GM20000 (cell line): ENCODE data around the gene MBNL2.
A peak's percentile ranks its signal among the peaks of the same experiment; 100 is the strongest.

Experiments
- DNase-seq: peaks from one replicate; pipeline ENCODE4 v3.0.0; 2012; ENCODE audit warnings: low spot score
- TF ChIP-seq, protein P1 (sequence below): IDR thresholded peaks from 2 replicates; pipeline ENCODE4 v1.5.1; 2012; ENCODE audit warnings: mild to moderate bottlenecking, control low read depth; ENCODE audit errors: extremely low read depth, missing control alignments

The MBNL2 gene

DNA sequence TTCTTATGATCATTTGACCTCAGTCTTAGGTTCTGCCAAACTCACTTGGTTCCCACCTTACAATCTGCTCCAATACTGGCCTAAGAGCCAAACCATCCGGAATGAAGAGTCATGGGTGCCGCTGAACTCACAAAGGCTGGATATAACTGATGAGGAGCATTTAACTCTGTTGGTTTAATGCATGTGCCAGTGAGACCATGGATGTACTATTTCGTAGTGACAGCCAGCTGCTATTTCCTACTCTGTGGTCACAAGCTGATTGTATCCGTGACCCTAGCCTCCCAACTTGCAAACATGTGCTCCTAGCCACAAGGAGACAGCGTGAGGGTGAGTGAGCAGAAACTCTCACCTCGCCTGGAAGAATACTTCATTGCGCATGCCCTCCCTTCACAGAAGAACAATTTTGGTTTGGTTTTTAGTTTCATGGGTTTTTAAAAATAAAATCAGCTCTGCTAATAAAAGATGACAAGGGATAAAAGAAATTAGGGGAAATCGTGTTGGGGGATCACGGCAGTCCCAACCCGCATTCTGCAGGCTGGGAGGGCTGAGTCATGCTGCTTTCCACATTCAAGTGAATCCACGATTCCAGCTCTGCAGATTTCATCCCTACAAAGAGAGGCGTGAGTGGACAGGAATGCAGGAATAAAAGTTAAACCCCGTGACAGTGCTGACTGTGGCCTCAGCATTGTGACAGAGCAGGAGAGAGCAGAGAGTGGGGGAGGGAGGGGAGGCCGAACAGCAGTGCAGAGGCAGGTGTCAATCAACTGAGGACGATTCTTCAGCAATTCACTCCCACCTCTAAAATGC is 145.1 kb downstream of the MBNL2 start:
- TF ChIP-seq, protein P1, sequence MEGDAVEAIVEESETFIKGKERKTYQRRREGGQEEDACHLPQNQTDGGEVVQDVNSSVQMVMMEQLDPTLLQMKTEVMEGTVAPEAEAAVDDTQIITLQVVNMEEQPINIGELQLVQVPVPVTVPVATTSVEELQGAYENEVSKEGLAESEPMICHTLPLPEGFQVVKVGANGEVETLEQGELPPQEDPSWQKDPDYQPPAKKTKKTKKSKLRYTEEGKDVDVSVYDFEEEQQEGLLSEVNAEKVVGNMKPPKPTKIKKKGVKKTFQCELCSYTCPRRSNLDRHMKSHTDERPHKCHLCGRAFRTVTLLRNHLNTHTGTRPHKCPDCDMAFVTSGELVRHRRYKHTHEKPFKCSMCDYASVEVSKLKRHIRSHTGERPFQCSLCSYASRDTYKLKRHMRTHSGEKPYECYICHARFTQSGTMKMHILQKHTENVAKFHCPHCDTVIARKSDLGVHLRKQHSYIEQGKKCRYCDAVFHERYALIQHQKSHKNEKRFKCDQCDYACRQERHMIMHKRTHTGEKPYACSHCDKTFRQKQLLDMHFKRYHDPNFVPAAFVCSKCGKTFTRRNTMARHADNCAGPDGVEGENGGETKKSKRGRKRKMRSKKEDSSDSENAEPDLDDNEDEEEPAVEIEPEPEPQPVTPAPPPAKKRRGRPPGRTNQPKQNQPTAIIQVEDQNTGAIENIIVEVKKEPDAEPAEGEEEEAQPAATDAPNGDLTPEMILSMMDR, result no peak
- no peak for DNase-seq

GRCh38 chr13:97369261-97369893 is 147.2 kb downstream of the MBNL2 start:
- TF ChIP-seq, protein P1, result no peak
- peak; percentile 46 for DNase-seq

DNA sequence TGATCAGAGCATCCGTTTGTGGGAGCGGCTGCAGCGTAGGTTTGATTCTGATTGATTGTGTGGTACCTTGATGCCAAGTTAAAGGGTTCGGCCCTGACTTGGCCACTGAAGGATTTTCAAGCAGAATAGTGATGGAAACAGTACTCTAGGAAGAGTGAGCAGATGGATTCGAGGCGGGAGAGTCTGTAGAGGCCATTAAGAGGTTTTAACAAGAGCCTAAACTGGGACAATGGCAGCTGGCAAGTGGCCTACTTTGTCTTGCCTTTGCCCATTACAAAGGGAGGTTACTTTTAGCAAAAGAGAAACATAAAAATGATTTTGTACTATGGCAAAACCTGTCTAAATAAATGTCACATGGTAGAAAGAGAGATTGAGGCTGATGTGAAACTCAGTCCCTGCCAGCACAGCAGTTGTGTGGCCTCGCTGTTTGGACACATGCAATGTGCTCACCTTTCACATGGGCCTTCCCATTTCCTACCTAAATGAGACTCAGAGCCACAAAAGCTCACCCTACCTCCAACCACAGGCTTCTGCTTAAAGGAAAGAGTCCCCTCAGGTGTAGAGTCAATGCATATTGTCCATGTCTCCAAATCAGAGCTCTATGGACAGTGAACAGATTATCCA is 149.5 kb downstream of the MBNL2 start:
- DNase-seq, result no peak
- TF ChIP-seq, protein P1, result no peak

DNA sequence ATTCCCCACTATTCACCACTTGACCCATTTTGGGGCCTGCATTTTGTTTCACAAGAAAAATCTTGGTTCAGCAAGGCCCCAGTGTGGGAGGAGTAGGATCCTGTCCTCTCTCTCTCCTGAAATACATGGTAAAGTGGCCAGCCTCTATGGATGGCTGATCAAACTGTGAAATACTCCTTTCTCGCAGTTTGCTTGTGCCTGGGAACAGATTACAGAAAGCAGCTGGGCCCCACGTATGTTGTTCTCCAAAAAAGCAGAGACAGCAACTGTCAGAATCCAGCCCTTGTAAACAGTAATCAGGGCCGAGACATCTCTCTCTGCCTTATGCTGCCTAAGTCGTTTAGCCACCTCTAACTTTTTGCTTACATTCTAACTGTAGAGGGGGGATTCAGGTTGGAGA is 150.8 kb downstream of the MBNL2 start:
- no peak for DNase-seq
- TF ChIP-seq, protein P1, result no peak

GRCh38 chr13:97373787-97374186 is 151.7 kb downstream of the MBNL2 start:
- DNase-seq, result no peak

GRCh38 chr13:97376981-97377380 is 154.8 kb downstream of the MBNL2 start:
- TF ChIP-seq, protein P1, result no peak
- no peak for DNase-seq

More at GRCh38 chr13:97373787-97374186, 151.7 kb downstream of the MBNL2 start:
- TF ChIP-seq, protein P1, result no peak

GRCh38 chr13:97379386-97379785 is 157.3 kb downstream of the MBNL2 start:
- DNase-seq, result no peak

More at GRCh38 chr13:97379386-97379785, 157.3 kb downstream of the MBNL2 start:
- TF ChIP-seq, protein P1, result no peak
